Colonic mucosa (tissue), 4 donors: ENCODE measurements around the gene FZD10. TPM values are rescaled to one million over a fixed set of nuclear protein-coding genes. Genes with fewer than 3 reads are reported as not detected.

ENCODE experiments used
- DNase-seq: peaks from one replicate; pipeline ENCODE4 v3.0.0-alpha.2; 2020
- H3K27ac ChIP-seq: fragments of 200-600 bp; one replicate; pipeline ENCODE4 v1.8.0; 2021
- H3K27me3 ChIP-seq: fragments of 200-600 bp; one replicate; pipeline ENCODE4 v1.8.0; 2021
- H3K36me3 ChIP-seq: fragments of 200-600 bp; one replicate; pipeline ENCODE4 v1.8.0; 2021
- H3K4me1 ChIP-seq: fragments of 200-600 bp; one replicate; pipeline ENCODE4 v1.8.0; 2021; ENCODE audit warnings: mild to moderate bottlenecking
- H3K4me3 ChIP-seq: fragments of 200-600 bp; one replicate; pipeline ENCODE4 v1.8.0; 2021
- H3K9ac ChIP-seq, 2 donors: one replicate each; pipeline ENCODE4 v1.7.0; 2013; ENCODE audit warnings: control low read depth in 2 of 2, low read depth in 2 of 2, low read length in 2 of 2
- H3K9me3 ChIP-seq: fragments of 200-600 bp; one replicate; pipeline ENCODE4 v1.8.0; 2021
- intact Hi-C: fragments of 100-400 bp; cut with DNase I; formaldehyde crosslinking; loops from one replicate; pipeline ENCODE4 v1.14.1; 2022
- total RNA-seq, 2 donors: library from RNA; stranded (reverse); fragmentation: NEBNext Ultra II Directional in 1 of 2; extraction: Animal tissue kit (Norgen Biotek cat#: 25700) in 1 of 2; gene quantifications; one replicate each; pipeline ENCODE4 v1.2.1, GENCODE V29; 2021
- TF ChIP-seq, protein P1 (sequence below): fragments of 200-600 bp; IDR thresholded peaks from one replicate; pipeline ENCODE4 v1.8.0; 2022; ENCODE audit warnings: antibody characterized with exemption, mild to moderate bottlenecking
- donor health status: healthy.
- donor health status: DM: no; HTN: no; CAD: no.
- donor health status: DM: no; HTN: no; CAD: no.

Gene FZD10
- total RNA-seq, 2 donors from 2014 or later, result 0.21 to 0.27 TPM

DNA sequence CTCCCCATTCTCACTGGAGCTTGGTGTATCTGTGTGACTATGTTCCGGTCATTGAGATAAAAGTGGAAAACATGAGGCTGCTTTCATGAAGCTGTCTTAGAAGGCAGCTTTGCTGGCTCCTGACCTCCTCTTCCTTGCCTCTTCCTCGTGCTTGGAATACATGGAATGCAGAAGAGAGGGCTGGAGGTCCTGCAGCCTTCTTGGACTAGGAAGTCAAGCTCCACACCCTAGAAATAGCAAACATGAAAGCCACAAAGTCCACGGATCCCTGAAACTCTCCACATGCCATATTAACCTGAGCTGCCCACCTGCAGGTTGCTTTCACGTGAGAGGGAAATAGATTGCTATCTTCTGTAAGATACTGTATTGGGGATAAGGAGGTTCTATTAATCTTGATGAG is 51.0 kb downstream of the FZD10 start:
- Histone ChIP-seq H3K27me3 (no peaks in the 10 kb centered on the region), H3K27ac (no peak overlapping the region), H3K36me3 (no peaks in the 10 kb centered on the region), H3K4me1 (no peaks in the 10 kb centered on the region), H3K9me3 (no peaks in the 10 kb centered on the region), H3K4me3 (no peak overlapping the region), H3K9ac (no peak overlapping the region)
- TF ChIP-seq, protein P1, sequence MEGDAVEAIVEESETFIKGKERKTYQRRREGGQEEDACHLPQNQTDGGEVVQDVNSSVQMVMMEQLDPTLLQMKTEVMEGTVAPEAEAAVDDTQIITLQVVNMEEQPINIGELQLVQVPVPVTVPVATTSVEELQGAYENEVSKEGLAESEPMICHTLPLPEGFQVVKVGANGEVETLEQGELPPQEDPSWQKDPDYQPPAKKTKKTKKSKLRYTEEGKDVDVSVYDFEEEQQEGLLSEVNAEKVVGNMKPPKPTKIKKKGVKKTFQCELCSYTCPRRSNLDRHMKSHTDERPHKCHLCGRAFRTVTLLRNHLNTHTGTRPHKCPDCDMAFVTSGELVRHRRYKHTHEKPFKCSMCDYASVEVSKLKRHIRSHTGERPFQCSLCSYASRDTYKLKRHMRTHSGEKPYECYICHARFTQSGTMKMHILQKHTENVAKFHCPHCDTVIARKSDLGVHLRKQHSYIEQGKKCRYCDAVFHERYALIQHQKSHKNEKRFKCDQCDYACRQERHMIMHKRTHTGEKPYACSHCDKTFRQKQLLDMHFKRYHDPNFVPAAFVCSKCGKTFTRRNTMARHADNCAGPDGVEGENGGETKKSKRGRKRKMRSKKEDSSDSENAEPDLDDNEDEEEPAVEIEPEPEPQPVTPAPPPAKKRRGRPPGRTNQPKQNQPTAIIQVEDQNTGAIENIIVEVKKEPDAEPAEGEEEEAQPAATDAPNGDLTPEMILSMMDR, result no peak
- intact Hi-C loops, result no loop called here
- no peak for DNase-seq

DNA sequence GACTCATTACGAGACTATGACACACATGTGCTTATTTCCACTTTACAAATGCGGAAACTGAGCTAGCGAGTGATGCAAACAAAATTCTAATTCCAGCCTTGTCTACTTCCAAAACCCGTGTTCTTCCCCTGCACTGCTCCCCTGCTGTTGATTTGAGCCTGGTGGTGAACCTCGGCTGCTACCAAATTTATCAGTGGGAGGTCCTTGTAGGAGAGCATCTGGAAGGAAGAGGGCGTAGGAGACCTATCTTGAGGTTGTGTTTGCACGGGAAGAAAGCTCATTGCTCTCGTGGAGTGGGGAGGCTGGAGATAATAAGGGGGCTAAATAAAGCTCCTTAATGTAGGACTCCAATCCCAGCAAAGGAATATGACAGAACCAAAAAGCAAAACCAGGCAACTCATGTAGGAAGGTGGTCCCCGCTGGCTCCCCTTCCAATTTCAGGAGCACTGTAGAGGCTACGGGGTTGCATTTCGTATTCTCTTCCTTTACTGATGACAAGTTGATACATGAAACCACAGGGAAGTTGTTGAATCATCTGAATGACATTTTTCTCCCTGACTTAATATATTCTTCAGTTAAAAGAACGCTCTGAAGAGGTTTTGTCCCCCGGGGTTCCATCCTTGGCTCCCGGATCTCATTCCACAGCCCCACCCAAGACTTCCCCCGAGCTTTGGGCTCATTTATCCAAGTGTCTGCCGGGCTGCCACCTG is 52.6 kb downstream of the FZD10 start:
- Histone ChIP-seq H3K27me3 (no peaks in the 10 kb centered on the region), H3K9ac (no peak overlapping the region), H3K4me3 (no peak overlapping the region), H3K36me3 (no peaks in the 10 kb centered on the region), H3K27ac (no peak overlapping the region), H3K9me3 (no peaks in the 10 kb centered on the region), H3K4me1 (no peaks in the 10 kb centered on the region)
- intact Hi-C loops, result no loop called here
- TF ChIP-seq, protein P1, result no peak
- DNase-seq, result no peak

Other genes with a start within 250 kb of the FZD10 start
- gene PIWIL1, start 175.4 kb downstream of the FZD10 start, total RNA-seq, result not detected